A673 (cell line): Measurements from ENCODE around the gene TLR8.
A peak's percentile ranks its signal among the peaks of the same experiment; 100 is the strongest.

Experiments
- EZH2 ChIP-seq: fragments of 200-600 bp; sonication (generic); IDR thresholded peaks from 2 replicates; pipeline ENCODE4 v1.6.1; 2017; ENCODE audit warnings: borderline replicate concordance, low read depth, mild to moderate bottlenecking, mixed read lengths, antibody characterized with exemption, low read length; ENCODE audit not compliant: poor library complexity, severe bottlenecking
- TF ChIP-seq, protein P1 (sequence below): fragments of 300-800, 200-600 bp; sonication (generic); conservative IDR thresholded peaks from 2 replicates; pipeline ENCODE4 v1.5.1; 2017; ENCODE audit warnings: low read depth, mild to moderate bottlenecking, antibody characterized with exemption, low read length, moderate library complexity, mixed read lengths

DNA sequence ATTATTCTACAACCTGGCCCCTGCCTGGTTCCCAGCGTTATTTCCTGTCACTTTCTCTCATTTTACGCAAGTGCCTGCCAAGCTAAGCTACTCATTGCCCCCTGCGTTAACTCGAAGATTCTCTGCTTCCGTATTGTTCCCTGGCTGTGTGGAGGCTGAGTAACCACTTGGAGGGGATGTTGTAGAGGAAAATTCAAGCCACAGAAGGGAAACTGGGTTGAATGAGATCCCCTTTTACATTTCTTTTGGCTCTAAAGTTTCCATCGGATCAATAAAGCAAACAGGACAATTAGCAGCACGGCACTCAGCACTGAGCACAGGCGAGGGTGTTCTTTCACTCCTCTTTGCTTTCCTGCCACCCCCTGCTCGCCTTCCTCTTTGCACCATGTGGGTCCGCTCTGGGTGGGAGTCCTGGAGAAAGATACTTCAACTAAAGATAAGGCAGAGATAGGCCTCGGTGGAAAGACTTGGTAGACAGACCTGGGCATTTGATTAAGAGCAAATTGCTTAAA lies 64.3 kb downstream of the TLR8 start:
- TF ChIP-seq, protein P1, sequence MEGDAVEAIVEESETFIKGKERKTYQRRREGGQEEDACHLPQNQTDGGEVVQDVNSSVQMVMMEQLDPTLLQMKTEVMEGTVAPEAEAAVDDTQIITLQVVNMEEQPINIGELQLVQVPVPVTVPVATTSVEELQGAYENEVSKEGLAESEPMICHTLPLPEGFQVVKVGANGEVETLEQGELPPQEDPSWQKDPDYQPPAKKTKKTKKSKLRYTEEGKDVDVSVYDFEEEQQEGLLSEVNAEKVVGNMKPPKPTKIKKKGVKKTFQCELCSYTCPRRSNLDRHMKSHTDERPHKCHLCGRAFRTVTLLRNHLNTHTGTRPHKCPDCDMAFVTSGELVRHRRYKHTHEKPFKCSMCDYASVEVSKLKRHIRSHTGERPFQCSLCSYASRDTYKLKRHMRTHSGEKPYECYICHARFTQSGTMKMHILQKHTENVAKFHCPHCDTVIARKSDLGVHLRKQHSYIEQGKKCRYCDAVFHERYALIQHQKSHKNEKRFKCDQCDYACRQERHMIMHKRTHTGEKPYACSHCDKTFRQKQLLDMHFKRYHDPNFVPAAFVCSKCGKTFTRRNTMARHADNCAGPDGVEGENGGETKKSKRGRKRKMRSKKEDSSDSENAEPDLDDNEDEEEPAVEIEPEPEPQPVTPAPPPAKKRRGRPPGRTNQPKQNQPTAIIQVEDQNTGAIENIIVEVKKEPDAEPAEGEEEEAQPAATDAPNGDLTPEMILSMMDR = peak; percentile 54
- no peak for TF ChIP-seq EZH2
